Left ventricle myocardium inferior (tissue), 1 donor: ENCODE data around the gene GPBAR1. TPM values are rescaled to one million over a fixed set of nuclear protein-coding genes. Genes with fewer than 3 reads are reported as not detected.

ENCODE experiments used
- DNase-seq: peaks from one replicate; pipeline ENCODE4 v3.0.0-alpha.2; 2020
- H3K27ac ChIP-seq: fragments of 200-600 bp; replicated peaks from 2 replicates; pipeline ENCODE4 v1.8.0; 2021
- H3K27me3 ChIP-seq: fragments of 200-600 bp; 2 replicates; pipeline ENCODE4 v1.8.0; 2021; ENCODE audit warnings: low read depth
- H3K36me3 ChIP-seq: fragments of 200-600 bp; 2 replicates; pipeline ENCODE4 v1.8.0; 2021
- H3K4me1 ChIP-seq: fragments of 200-600 bp; 2 replicates; pipeline ENCODE4 v1.8.0; 2021
- H3K4me3 ChIP-seq: fragments of 200-600 bp; 2 replicates; pipeline ENCODE4 v1.8.0; 2021; ENCODE audit warnings: mild to moderate bottlenecking, moderate library complexity
- H3K9me3 ChIP-seq: fragments of 200-600 bp; replicated peaks from 2 replicates; pipeline ENCODE4 v1.8.0; 2021
- CTCF ChIP-seq: fragments of 200-600 bp; IDR thresholded peaks from 2 replicates; pipeline ENCODE4 v1.8.0; 2021; ENCODE audit warnings: antibody characterized with exemption, mild to moderate bottlenecking, borderline replicate concordance
- intact Hi-C: fragments of 100-400 bp; cut with micrococcal nuclease; formaldehyde crosslinking; loops from one replicate; pipeline ENCODE4 v1.11.0; 2022
- microRNA-seq: library from miRNA; unstranded; fragments of <30 nt; microRNA quantifications from one replicate; pipeline ENCODE4 v1.2.0, GENCODE V29; 2020
- total RNA-seq: library from RNA; stranded (reverse); fragmentation: NEBNext Ultra II Directional; extraction: Animal tissue kit (Norgen Biotek cat#: 25700); gene quantifications from one replicate; pipeline ENCODE4 v1.2.1, GENCODE V29; 2021
- donor health status: DM: no; HTN: yes; CAD: no; lungs with severe emphysema.

The GPBAR1 gene
- total RNA-seq, 1 donor from 2014 or later = 1.5 TPM

- no peaks in the 10 kb centered on the region for H3K36me3 ChIP-seq
- intact Hi-C loops = no loop called here
- DNase-seq = no peak
Measured at GRCh38 chr2:218312267-218312756, 51.5 kb downstream of the GPBAR1 start.

GRCh38 chr2:218313356-218313755 lies 52.5 kb downstream of the GPBAR1 start:
- H3K4me3 ChIP-seq = no peak overlapping the region
- no peak overlapping the region for H3K27ac ChIP-seq
- intact Hi-C loops = no loop called here
- H3K27me3 ChIP-seq = no peaks in the 10 kb centered on the region
- no peaks in the 10 kb centered on the region for H3K9me3 ChIP-seq
- H3K36me3 ChIP-seq = no peaks in the 10 kb centered on the region
- H3K4me1 ChIP-seq = no peaks in the 10 kb centered on the region
- DNase-seq = no peak
- no peak for TF ChIP-seq CTCF

More at GRCh38 chr2:218312267-218312756, 51.5 kb downstream of the GPBAR1 start:
- Histone ChIP-seq H3K4me1 (peaks cover 6% of the 10 kb centered on the region), H3K27ac (no peak overlapping the region), H3K9me3 (no peaks in the 10 kb centered on the region), H3K27me3 (no peaks in the 10 kb centered on the region), H3K4me3 (no peak overlapping the region)
- TF ChIP-seq CTCF = no peak

Small RNA genes within 50 kb of the gene (microRNA-seq; reads per million reads assigned to microRNA genes)
- 5.0 reads per million, percentile 13 among the genes with 10 or more reads in this experiment for gene MIR6513

Other genes with a start within 250 kb of the GPBAR1 start
- not detected for gene RUFY4, start 191.8 kb upstream of the GPBAR1 start, total RNA-seq
- 0.96 TPM for gene CXCR2, start 135.0 kb upstream of the GPBAR1 start, total RNA-seq
- 0.44 TPM for gene CXCR1, start 94.1 kb upstream of the GPBAR1 start, total RNA-seq
- 135 TPM for gene ARPC2, start 43.8 kb upstream of the GPBAR1 start, total RNA-seq
- 50.5 TPM for gene AAMP, start 9.1 kb downstream of the GPBAR1 start, total RNA-seq
- gene PNKD, start 9.5 kb downstream of the GPBAR1 start, total RNA-seq = 75.4 TPM
- 111 TPM for gene TMBIM1, start 31.5 kb downstream of the GPBAR1 start, total RNA-seq
- not detected for gene CATIP, start 95.8 kb downstream of the GPBAR1 start, total RNA-seq
- gene SLC11A1, start 121.3 kb downstream of the GPBAR1 start, total RNA-seq = 6.4 TPM
- gene CTDSP1, start 138.9 kb downstream of the GPBAR1 start, total RNA-seq = 81.5 TPM
- gene VIL1, start 158.1 kb downstream of the GPBAR1 start, total RNA-seq = not detected